ENCODE data around the gene DGCR6L. TPM values are rescaled to one million over a fixed set of nuclear protein-coding genes. Genes with fewer than 3 reads are reported as not detected.
A peak's percentile ranks its signal among the peaks of the same experiment; 100 is the strongest.
"Not testable (repeated sequence)": the region's sequence is repeated elsewhere in the genome, so short reads cannot be mapped to it uniquely, and the experiment has no call there.

The DGCR6L gene
- total and polyA plus RNA-seq, 2 donors from 2014 or later, result 35.3 to 137 TPM

DNA sequence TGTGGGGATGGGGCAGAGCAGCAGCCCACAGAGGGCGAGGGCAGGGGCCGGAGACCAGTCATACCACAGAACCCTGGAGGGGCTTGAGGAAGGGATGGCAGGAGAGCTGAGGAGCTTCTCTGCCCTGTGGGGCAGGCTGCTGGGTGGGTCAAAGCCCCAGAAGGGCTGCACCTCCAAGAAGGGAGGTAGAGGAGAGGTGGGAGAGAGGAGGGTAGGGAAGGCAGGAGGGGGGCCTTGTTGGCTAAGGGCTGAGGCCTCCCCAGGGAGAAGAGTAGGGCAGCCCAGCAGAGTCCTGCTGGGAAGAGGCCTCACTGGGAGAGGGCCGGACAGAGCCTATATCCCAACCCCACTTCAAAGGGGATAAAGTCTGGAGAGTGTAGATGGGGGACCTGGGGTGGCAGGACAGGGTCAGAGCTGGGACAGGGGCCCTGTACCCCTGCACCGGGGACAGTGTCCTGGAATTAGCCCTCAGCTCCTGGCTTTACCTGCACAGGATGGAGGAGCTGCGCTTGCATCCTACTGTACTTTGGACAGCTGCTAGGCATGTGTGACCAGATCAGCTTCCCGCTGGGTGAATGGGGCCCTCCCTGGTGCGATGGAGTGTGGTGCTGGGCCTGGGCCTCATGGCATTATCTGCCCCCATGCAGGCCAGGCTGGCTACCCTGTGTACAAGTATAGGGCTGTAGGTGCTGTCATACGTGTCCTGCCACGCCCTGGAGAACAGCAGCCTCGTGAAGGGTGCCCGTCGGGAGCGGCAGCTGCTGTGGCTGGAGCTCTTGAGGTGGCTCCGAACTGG lies 7.3 kb downstream of the DGCR6L start:
- TF ChIP-seq CTCF (IDR thresholded peaks at IDR 0.05; ENCODE audit: borderline replicate concordance, extremely low read depth, insufficient read depth), result no peak
- FAIRE-seq (no peak), DNase-seq (peak in 3 of 5 donors; percentile 8 to 59 (median 47))
- no peak overlapping the region for H3K27ac ChIP-seq (ENCODE audit: low read depth in 2 of 2, low read length in 2 of 2)
- no peak overlapping the region for H3K4me3 ChIP-seq (ENCODE audit: low read length in 3 of 3)
- no peaks in the 10 kb centered on the region for H3K36me3 ChIP-seq (ENCODE audit: control insufficient read depth in 2 of 3, insufficient read depth in 3 of 3, low read length in 3 of 3)
- H3K9ac ChIP-seq (ENCODE audit: low read length in 3 of 3), result no peak overlapping the region
- no peaks in the 10 kb centered on the region for H3K9me3 ChIP-seq (ENCODE audit: control insufficient read depth in 2 of 3, insufficient read depth in 1 of 3, low read length in 3 of 3)
- no peaks in the 10 kb centered on the region for H3K27me3 ChIP-seq (ENCODE audit: control insufficient read depth, insufficient read depth, low read length)
- peaks cover 0 to 3% (median 0%) of the 10 kb centered on the region in 3 donors for H3K4me1 ChIP-seq (ENCODE audit: control insufficient read depth in 2 of 3, insufficient read depth in 2 of 3, low read depth in 1 of 3, low read length in 3 of 3)
- intact Hi-C loops (cut with DNase I), result no loop called here

- DNase-seq, result peak in 2 of 5 donors; percentile 28 to 50
- H3K9ac ChIP-seq (ENCODE audit: low read length in 3 of 3); H3K4me3 ChIP-seq (ENCODE audit: low read length in 3 of 3); FAIRE-seq; H3K9me3 ChIP-seq (ENCODE audit: control insufficient read depth in 2 of 3, insufficient read depth in 1 of 3, low read length in 3 of 3); H3K27me3 ChIP-seq (ENCODE audit: control insufficient read depth, insufficient read depth, low read length); H3K27ac ChIP-seq (ENCODE audit: low read depth in 2 of 2, low read length in 2 of 2); intact Hi-C loops (cut with DNase I); H3K36me3 ChIP-seq (ENCODE audit: control insufficient read depth in 2 of 3, insufficient read depth in 3 of 3, low read length in 3 of 3); H3K4me1 ChIP-seq (ENCODE audit: control insufficient read depth in 2 of 3, insufficient read depth in 2 of 3, low read depth in 1 of 3, low read length in 3 of 3): not testable (repeated sequence)
These were observed 8.4 kb downstream of the DGCR6L start for GRCh38 chr22:20311249-20312062.

DNA sequence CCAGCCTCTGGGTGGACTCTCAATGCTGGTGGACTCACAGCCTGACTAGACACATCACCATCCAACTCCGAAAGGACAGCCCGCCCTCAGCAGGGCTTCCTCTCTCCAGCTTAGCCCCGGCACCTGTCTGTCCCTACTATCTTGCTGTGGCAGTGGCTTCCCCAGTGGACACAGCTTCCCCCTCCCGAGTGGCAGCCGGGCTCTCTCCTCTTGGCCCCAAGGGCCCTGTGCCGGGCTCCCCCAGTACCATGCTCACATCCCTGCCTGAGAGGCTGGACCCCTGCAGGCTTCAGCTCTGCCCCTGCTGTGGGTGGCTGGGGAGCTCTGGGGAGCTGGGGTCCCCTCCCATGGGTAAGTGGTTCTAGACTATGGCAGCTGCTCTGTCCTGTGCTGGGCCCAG lies 9.1 kb downstream of the DGCR6L start:
- intact Hi-C loops (cut with DNase I); H3K9me3 ChIP-seq (ENCODE audit: control insufficient read depth in 2 of 3, insufficient read depth in 1 of 3, low read length in 3 of 3); H3K4me3 ChIP-seq (ENCODE audit: low read length in 3 of 3); H3K36me3 ChIP-seq (ENCODE audit: control insufficient read depth in 2 of 3, insufficient read depth in 3 of 3, low read length in 3 of 3); FAIRE-seq; H3K27me3 ChIP-seq (ENCODE audit: control insufficient read depth, insufficient read depth, low read length); H3K9ac ChIP-seq (ENCODE audit: low read length in 3 of 3); H3K4me1 ChIP-seq (ENCODE audit: control insufficient read depth in 2 of 3, insufficient read depth in 2 of 3, low read depth in 1 of 3, low read length in 3 of 3); H3K27ac ChIP-seq (ENCODE audit: low read depth in 2 of 2, low read length in 2 of 2): not testable (repeated sequence)
- peak in 2 of 5 donors; percentile 19 to 64 for DNase-seq

GRCh38 chr22:20310180-20310579 lies 9.7 kb downstream of the DGCR6L start:
- FAIRE-seq; H3K27me3 ChIP-seq (ENCODE audit: control insufficient read depth, insufficient read depth, low read length); H3K36me3 ChIP-seq (ENCODE audit: control insufficient read depth in 2 of 3, insufficient read depth in 3 of 3, low read length in 3 of 3); H3K27ac ChIP-seq (ENCODE audit: low read depth in 2 of 2, low read length in 2 of 2); H3K9me3 ChIP-seq (ENCODE audit: control insufficient read depth in 2 of 3, insufficient read depth in 1 of 3, low read length in 3 of 3); H3K9ac ChIP-seq (ENCODE audit: low read length in 3 of 3); H3K4me1 ChIP-seq (ENCODE audit: control insufficient read depth in 2 of 3, insufficient read depth in 2 of 3, low read depth in 1 of 3, low read length in 3 of 3); intact Hi-C loops (cut with DNase I); H3K4me3 ChIP-seq (ENCODE audit: low read length in 3 of 3): not testable (repeated sequence)
- peak in 1 of 5 donors; percentile 39 for DNase-seq

DNA sequence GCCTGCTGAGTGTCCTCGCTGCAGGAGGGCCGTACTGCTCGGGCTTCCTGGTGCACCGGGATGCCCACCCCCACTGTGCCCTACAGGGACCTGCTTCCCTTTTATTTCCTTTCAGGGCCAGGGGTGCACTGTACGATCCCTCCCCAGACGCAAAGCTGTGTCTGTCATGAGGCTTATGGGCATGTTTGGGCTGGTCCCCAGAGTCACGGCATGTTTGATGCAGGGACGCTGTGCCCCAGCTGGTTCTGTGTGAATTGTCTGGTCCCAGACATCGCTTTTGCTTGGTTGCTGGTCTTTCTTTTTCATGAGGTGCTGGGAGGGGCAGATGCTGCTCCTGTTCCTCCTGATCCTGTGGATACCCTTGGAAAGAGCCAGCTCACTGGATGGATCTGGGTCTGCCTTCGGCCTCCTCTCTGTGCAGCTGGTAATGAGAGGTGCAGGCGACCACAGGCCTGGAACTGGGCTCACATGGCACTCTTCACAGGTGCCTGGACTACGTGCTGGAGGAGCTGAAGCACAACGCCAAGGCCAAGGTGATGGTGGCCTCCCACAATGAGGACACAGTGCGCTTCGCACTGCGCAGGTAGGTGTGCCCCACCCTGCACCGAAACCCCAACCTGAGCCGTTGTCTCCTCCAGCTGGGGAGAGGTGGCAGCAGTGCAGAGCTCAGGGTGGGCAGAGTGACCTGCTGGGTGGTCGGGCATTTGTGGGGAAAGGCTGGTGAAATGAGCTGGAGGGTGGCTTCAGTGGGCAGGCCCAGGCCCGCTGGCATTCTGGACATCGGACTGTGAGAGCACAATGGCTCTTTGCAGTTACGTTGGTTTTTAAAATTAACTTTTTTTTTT lies 10.8 kb downstream of the DGCR6L start:
- DNase-seq, result peak in 1 of 5 donors; percentile 45
- H3K4me3 ChIP-seq (ENCODE audit: low read length in 3 of 3); H3K9me3 ChIP-seq (ENCODE audit: control insufficient read depth in 2 of 3, insufficient read depth in 1 of 3, low read length in 3 of 3); H3K27ac ChIP-seq (ENCODE audit: low read depth in 2 of 2, low read length in 2 of 2); H3K27me3 ChIP-seq (ENCODE audit: control insufficient read depth, insufficient read depth, low read length); H3K36me3 ChIP-seq (ENCODE audit: control insufficient read depth in 2 of 3, insufficient read depth in 3 of 3, low read length in 3 of 3); FAIRE-seq; intact Hi-C loops (cut with DNase I); H3K9ac ChIP-seq (ENCODE audit: low read length in 3 of 3); H3K4me1 ChIP-seq (ENCODE audit: control insufficient read depth in 2 of 3, insufficient read depth in 2 of 3, low read depth in 1 of 3, low read length in 3 of 3): not testable (repeated sequence)

DNA sequence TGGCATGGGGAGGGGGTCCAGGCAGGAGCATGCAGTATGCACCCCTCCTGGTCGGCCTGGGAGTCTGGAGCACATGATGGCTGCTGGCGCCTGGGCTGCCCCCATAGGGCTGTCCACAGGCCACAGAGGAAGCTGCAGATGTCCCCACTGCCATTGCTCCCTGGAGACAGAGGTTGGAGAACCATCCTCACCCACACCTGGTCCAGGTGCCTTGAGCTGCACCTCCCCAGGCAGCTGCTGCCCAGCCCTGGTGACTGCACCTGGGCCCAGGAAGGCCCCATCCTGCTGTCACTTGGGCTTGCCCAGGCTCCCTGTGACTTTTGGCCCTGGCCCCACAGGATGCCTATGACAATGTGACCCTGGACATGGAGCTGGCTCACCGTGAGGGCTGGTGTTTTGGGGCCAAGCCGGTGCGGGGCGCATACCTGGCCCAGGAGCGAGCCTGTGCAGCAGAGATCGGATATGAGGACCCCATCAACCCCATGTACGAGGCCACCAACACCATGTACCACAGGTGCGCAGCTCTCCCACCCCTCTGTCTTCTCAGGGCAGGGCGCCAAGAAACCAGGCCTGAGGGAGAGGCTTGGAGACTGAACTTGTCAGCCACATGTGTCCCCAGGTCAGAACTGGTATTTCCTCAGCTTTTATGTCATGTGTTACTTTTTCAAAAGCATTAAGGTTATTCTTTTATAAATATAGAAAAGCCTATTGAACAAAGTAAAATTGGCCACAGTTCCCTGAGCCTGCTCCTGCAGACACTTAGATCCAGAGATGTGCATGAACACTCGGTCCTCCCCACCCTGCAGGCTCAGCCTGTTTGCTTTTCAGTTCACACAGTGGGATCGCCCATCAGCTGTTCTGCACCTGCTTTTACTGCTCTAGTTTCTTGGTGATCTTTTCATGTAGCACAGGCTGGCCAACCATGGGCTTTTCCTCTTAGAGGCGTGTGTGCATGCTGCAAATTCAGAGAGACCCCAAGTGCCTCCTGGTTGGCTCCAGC lies 12.1 kb downstream of the DGCR6L start:
- H3K27ac ChIP-seq (ENCODE audit: low read depth in 2 of 2, low read length in 2 of 2); H3K36me3 ChIP-seq (ENCODE audit: control insufficient read depth in 2 of 3, insufficient read depth in 3 of 3, low read length in 3 of 3); FAIRE-seq; H3K4me1 ChIP-seq (ENCODE audit: control insufficient read depth in 2 of 3, insufficient read depth in 2 of 3, low read depth in 1 of 3, low read length in 3 of 3); H3K27me3 ChIP-seq (ENCODE audit: control insufficient read depth, insufficient read depth, low read length); H3K9ac ChIP-seq (ENCODE audit: low read length in 3 of 3); H3K4me3 ChIP-seq (ENCODE audit: low read length in 3 of 3); intact Hi-C loops (cut with DNase I); H3K9me3 ChIP-seq (ENCODE audit: control insufficient read depth in 2 of 3, insufficient read depth in 1 of 3, low read length in 3 of 3): not testable (repeated sequence)
- peak in 2 of 5 donors; percentile 36 to 68 for DNase-seq

Measured in kidney (tissue), 14 donors.